ENCODE results near the gene RUSC1.

RUSC1 gene

DNA sequence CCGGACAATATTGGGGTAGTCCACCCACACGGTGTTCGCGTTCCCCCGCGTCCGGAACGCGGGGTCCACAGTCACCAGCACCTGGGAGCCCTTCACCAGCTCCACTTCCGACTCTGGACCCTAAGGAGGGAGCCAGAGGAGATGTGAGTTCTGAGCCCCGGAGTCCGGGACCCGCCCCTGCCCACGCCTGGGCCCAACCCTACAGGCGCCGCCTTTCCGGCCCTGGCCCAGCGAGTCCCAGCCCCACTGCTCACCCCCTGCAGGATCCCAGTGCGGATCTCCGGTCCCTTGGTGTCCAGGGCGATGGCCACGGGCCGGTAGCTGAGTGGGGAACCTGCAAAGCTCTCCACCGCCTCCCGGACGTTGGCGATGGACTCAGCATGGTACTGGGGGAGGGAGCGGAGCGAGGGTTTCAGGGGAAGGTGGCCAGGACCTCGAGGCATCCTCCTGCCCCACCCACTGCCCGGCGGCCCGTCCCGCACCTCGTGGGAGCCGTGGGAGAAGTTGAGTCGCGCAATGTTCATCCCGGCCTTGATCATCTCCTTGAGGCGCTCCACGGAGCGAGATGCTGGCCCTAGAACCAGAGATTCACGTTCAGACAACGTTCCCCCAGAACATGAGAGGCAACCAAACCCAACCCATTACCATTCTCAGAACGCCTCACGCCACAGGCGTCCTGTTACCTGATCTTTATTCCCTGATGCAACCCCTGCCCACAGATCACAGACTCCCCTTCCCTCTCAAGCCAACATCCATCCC lies 25.3 kb upstream of the RUSC1 start:
- DNase-seq, result no peak

GRCh38 chr1:155295942-155296267 lies 24.8 kb upstream of the RUSC1 start:
- DNase-seq, result no peak

GRCh38 chr1:155296661-155297060 lies 24.0 kb upstream of the RUSC1 start:
- no peak for DNase-seq

GRCh38 chr1:155297384-155297783 lies 23.3 kb upstream of the RUSC1 start:
- DNase-seq, result no peak

DNA sequence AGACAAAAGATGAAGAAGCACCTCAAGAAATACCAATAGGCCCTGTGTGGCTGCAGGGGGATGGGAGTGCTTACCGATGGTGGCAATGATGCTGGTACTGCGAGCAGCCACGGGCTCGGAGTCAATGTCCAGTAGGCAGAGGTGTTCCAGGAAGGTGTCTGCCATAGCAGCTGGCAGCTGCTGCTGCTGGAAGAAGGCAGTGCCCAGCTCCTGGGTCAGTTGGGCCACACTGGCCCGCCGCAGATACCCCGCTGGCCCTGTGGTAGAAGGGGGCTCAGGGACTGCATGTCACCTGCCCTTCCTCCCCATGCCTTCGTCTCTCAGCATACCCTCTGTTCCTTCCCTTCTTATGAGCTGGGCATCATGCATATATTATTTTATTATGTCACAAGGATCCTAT lies 20.7 kb upstream of the RUSC1 start:
- no peak for DNase-seq

GRCh38 chr1:155300553-155301329 lies 20.0 kb upstream of the RUSC1 start:
- no peak for DNase-seq

DNA sequence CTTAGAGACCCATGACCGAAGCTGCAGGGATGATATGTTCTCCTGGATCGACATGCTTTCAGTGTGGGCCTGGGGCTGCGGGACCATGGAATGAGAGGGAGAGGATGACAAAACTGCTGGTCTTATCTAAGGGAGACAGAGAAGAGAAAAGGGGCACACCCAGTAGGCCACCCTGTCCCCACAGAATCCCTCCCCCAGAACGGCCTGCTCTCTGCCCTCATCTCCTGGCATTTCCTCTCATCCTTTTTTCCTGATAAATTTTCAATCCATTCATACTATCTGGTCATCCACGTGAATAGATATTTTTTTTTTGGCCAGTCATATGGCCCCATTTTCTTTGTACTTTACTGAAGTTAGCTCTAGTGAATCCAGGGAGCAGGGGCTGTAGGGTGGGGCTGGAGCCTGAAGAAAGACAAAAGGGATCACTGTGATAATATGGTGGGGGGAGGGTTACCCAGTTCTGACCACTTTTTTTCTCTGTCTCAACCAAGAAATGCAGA lies 19.3 kb upstream of the RUSC1 start, which contains the start of gene PKLR:
Gene PKLR, minus strand, starts transcription at position 97 of the 500 bp plus-strand sequence. Its CDS starts 43 bp downstream, at position 54.
- DNase-seq, result no peak

- no peak for DNase-seq
These were observed 16.1 kb upstream of the RUSC1 start for GRCh38 chr1:155304558-155305063.

- no peak for DNase-seq
These were observed 14.8 kb upstream of the RUSC1 start for GRCh38 chr1:155305881-155306391.

- DNase-seq, result peak; percentile 27 to 39
These were observed 13.4 kb upstream of the RUSC1 start for GRCh38 chr1:155307247-155307740.

DNA sequence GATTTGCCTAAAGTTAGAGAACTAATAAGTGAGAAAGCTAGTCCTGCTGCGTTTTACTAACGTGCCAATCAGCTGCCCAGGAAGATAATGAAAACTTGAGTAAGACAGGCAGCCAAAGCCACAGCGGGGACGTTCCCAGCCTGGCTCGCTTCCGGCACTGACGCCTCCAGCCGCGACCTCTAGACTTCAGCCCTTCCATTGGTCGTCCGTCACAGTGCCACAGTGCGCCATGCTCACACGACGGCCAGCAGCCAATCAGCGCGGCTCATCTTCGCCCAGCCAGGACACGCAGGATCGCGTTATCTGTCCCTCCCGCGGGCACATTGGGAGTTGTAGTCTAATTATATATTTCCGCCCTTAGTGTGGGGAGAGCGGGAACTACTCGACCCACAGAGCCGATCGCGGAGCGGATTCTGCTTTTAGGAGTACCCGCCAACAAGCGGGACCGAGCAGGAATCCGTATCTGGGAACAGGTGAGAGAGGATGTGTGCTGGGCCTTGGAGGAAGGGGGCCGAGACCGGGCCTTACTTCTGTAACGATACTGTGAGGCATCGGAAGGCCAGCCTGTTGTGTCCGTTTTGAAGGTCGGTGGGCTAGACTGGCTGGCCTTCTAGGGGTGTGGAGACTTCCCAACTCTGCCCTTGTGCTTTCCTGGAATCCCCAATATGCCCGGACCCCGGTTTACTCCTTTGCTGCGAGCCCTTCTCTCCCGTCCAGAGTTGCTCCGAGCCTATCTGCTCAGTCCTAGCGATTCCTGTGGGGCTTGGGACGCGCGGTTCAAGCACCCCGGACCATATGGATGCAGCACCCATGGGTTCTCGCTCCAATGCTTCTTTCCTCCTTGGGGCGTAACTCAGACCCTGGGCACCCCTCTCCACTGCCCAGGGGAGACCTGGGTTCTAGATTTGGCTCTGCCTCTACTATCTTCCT lies 11.9 kb upstream of the RUSC1 start, which contains the start of gene FDPS:
Gene FDPS, plus strand, starts transcription at position 374 of the 930 bp plus-strand sequence. CDS start 924 bp downstream, outside the sequence.
- peak; percentile 98 to 99 for DNase-seq

DNA sequence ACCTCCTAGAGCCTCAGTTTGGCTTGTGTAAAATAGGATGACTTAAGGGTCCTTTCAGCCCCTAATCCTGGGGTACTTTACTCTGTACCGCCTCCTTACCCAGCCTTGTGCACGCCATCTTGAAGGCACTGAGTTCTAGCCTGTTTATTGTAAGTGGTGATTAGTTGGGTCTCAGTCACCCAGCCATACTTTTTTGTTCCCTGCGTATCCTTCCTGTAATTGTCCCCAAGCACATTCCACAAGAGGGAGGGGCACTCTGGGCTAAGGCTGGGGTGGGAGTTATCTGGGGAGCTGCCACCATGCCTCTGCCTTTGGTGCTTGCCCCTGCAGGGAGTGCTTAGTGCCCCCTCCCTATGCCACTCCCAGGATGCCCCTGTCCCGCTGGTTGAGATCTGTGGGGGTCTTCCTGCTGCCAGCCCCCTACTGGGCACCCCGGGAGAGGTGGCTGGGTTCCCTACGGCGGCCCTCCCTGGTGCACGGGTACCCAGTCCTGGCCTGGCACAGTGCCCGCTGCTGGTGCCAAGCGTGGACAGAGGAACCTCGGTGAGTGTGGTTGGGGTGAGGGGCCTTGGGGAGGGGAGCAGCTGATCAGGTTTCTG lies 11.2 kb upstream of the RUSC1 start:
- DNase-seq, result no peak

GRCh38 chr1:155313261-155313660 lies 7.4 kb upstream of the RUSC1 start:
- DNase-seq, result no peak

DNA sequence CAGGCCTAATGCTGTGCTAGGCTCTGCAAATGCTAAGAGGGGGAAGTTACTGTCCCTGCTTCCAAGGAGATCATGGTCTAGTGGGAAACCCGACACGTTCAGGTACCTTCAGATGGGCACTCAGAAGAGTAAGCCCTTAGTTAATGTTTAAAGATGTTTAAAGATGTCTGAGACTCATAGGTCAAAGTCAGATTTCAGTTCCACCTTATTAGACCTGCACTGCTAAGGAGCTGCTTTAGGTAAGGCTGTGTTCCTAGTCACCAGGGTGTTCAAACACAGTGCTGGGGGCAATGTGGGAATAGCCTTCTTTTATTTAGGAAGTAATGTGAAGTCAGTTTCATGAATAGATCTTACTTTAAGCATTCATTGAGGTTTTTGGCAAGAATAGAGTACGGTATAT lies 3.8 kb upstream of the RUSC1 start:
- no peak for DNase-seq

DNA sequence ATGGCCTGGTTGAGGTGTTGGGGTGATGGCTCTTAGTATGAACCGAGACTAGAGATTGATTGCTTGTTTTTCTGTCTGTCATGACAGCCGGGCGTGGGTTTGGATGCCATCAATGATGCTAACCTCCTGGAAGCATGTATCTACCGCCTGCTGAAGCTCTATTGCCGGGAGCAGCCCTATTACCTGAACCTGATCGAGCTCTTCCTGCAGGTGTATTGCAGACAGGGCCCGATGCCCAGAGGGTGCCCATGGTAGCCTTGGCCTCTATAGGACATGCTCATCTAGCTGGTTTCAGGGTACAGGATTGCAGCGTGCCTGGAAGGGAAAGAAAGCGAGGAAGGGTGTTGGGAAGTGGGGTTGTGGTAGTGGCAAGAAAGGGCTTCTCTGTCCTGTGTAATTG lies 2.6 kb upstream of the RUSC1 start:
- no peak for DNase-seq

GRCh38 chr1:155319536-155319935 lies 1.2 kb upstream of the RUSC1 start:
- no peak for DNase-seq

DNA sequence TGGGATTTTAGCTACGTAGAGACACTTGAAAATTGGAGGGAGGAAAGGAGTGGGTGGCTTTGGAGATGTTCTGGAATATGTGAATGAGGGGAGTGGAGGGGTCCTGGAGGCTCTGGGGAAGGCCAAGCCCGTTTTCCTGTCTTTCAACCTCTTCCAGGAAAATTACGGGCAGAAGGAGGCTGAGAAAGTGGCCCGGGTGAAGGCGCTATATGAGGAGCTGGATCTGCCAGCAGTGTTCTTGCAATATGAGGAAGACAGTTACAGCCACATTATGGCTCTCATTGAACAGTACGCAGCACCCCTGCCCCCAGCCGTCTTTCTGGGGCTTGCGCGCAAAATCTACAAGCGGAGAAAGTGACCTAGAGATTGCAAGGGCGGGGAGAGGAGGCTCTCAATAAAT lies 442 bp upstream of the RUSC1 start:
- DNase-seq, result no peak

DNA sequence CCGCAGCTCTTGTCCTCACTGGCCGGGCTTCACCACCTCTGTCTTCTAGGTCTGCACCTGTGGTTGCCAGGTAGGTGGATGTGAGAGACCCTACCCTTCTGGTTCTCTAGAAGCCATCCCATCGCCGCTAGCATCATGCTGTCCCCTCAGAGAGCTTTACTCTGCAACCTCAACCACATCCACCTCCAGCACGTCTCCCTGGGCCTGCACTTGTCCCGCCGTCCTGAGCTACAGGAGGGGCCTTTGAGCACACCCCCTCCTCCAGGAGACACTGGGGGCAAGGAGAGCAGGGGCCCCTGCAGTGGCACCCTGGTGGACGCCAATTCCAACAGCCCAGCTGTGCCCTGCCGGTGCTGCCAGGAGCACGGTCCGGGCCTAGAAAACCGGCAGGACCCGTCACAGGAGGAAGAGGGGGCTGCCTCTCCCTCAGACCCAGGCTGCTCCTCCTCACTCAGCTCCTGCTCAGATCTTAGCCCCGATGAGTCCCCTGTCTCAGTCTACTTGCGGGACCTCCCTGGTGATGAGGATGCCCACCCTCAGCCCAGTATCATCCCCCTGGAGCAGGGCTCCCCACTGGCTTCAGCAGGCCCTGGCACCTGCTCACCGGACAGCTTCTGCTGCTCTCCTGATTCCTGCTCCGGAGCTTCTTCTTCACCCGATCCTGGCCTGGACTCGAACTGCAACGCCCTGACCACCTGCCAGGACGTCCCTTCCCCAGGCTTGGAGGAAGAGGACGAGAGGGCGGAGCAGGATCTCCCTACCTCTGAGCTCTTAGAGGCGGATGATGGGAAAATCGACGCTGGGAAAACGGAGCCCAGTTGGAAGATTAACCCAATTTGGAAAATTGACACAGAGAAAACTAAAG lies 1.2 kb downstream of the RUSC1 start:
- DNase-seq, result no peak

GRCh38 chr1:155322571-155322952 lies 1.9 kb downstream of the RUSC1 start:
- DNase-seq, result peak in 1 of 2 donors; percentile 13

GRCh38 chr1:155322953-155323728 lies 2.4 kb downstream of the RUSC1 start:
- DNase-seq, result peak; percentile 68 to 94
